Measurements from ENCODE around the gene PER1. TPM values are rescaled to one million over a fixed set of nuclear protein-coding genes. Genes with fewer than 3 reads are reported as not detected.

The PER1 gene
- total and polyA plus RNA-seq, 4 donors, result 93.5 to 238 (median 129) TPM

GRCh38 chr17:8150194-8151119 lies 1.7 kb downstream of the PER1 start:
- no peak for DNase-seq
- Histone ChIP-seq H3K9ac (ENCODE audit: insufficient read depth in 1 of 2, low read length in 2 of 2) (peak overlapping the region in 1 of 2 donors; percentile 2), H3K4me1 (ENCODE audit: control insufficient read depth in 5 of 5, insufficient read depth in 5 of 5, low read length in 5 of 5) (peaks cover 5 to 48% (median 26%) of the 10 kb centered on the region in 5 donors), H3K9me3 (ENCODE audit: control insufficient read depth in 4 of 4, insufficient read depth in 3 of 4, low read length in 3 of 4) (no peaks in the 10 kb centered on the region), H3K36me3 (ENCODE audit: control insufficient read depth in 4 of 4, insufficient read depth in 4 of 4, low read length in 4 of 4) (peaks cover 32 to 51% (median 38%) of the 10 kb centered on the region in 4 donors), H3K27ac (ENCODE audit: low read depth in 1 of 2, low read length in 1 of 2) (peak overlapping the region; percentile 77 to 99), H3K4me3 (peak overlapping the region; percentile 77), H3K27me3 (ENCODE audit: control insufficient read depth in 3 of 3, insufficient read depth in 3 of 3, low read length in 2 of 3) (no peaks in the 10 kb centered on the region)
- no peak for ATAC-seq (ENCODE audit: insufficient read depth, low FRiP score)
- no peak for TF ChIP-seq CTCF (IDR thresholded peaks at IDR 0.05; ENCODE audit: control extremely low read depth, extremely low read depth)
- 73 to 79% methylated on average over 18 of the region's 18 CpGs for WGBS, 2 donors

- H3K4me3 ChIP-seq, result no peak overlapping the region
Measured at GRCh38 chr17:8149419-8150193, 2.6 kb downstream of the PER1 start.

GRCh38 chr17:8148560-8148959 lies 3.6 kb downstream of the PER1 start:
- Histone ChIP-seq H3K36me3 (ENCODE audit: control insufficient read depth in 4 of 4, insufficient read depth in 4 of 4, low read length in 4 of 4) (peaks cover 39 to 67% (median 50%) of the 10 kb centered on the region in 4 donors), H3K9ac (ENCODE audit: insufficient read depth in 1 of 2, low read length in 2 of 2) (no peak overlapping the region)

More at GRCh38 chr17:8149419-8150193, 2.6 kb downstream of the PER1 start:
- ATAC-seq (ENCODE audit: insufficient read depth, low FRiP score) (no peak), DNase-seq (no peak)
- Histone ChIP-seq H3K27ac (ENCODE audit: low read depth in 1 of 2, low read length in 1 of 2) (no peak overlapping the region), H3K36me3 (ENCODE audit: control insufficient read depth in 4 of 4, insufficient read depth in 4 of 4, low read length in 4 of 4) (peaks cover 32 to 57% (median 42%) of the 10 kb centered on the region in 4 donors), H3K9me3 (ENCODE audit: control insufficient read depth in 4 of 4, insufficient read depth in 3 of 4, low read length in 3 of 4) (no peaks in the 10 kb centered on the region), H3K9ac (ENCODE audit: insufficient read depth in 1 of 2, low read length in 2 of 2) (no peak overlapping the region), H3K4me1 (ENCODE audit: control insufficient read depth in 5 of 5, insufficient read depth in 5 of 5, low read length in 5 of 5) (peaks cover 5 to 39% (median 19%) of the 10 kb centered on the region in 5 donors), H3K27me3 (ENCODE audit: control insufficient read depth in 3 of 3, insufficient read depth in 3 of 3, low read length in 2 of 3) (no peaks in the 10 kb centered on the region)
- 94 to 97% methylated on average over 27 to 29 of the region's 29 CpGs for WGBS, 2 donors
- TF ChIP-seq CTCF (IDR thresholded peaks at IDR 0.05; ENCODE audit: control extremely low read depth, extremely low read depth), result no peak

More at GRCh38 chr17:8148560-8148959, 3.6 kb downstream of the PER1 start:
- H3K27me3 ChIP-seq (ENCODE audit: control insufficient read depth in 3 of 3, insufficient read depth in 3 of 3, low read length in 2 of 3), result no peaks in the 10 kb centered on the region
- no peak overlapping the region for H3K27ac ChIP-seq (ENCODE audit: low read depth in 1 of 2, low read length in 1 of 2)
- no peak for ATAC-seq (ENCODE audit: insufficient read depth, low FRiP score)
- H3K4me1 ChIP-seq (ENCODE audit: control insufficient read depth in 5 of 5, insufficient read depth in 5 of 5, low read length in 5 of 5), result peaks cover 5 to 31% (median 13%) of the 10 kb centered on the region in 5 donors
- no peaks in the 10 kb centered on the region for H3K9me3 ChIP-seq (ENCODE audit: control insufficient read depth in 4 of 4, insufficient read depth in 3 of 4, low read length in 3 of 4)
- DNase-seq, result no peak
- H3K4me3 ChIP-seq, result no peak overlapping the region
- TF ChIP-seq CTCF (IDR thresholded peaks at IDR 0.05; ENCODE audit: control extremely low read depth, extremely low read depth), result no peak
- 92 to 93% methylated on average over 13 of the region's 13 CpGs for WGBS, 2 donors

All from lung (tissue), 12 donors.